CD4-positive, alpha-beta T cell treated with Interleukin-17A for 1 hour (primary cell): Measurements from ENCODE around the gene GRAP2.

Source experiments
- DNase-seq: peaks from one replicate; pipeline ENCODE4 v3.0.0-alpha.2; 2020

GRAP2 gene

GRCh38 chr22:40019100-40019499 is 118.2 kb downstream of the GRAP2 start:
- no peak for DNase-seq

GRCh38 chr22:40020956-40021355 is 120.1 kb downstream of the GRAP2 start:
- DNase-seq, result no peak

GRCh38 chr22:40021401-40022000 is 120.6 kb downstream of the GRAP2 start:
- DNase-seq, result no peak

GRCh38 chr22:40022536-40023240 is 121.8 kb downstream of the GRAP2 start:
- DNase-seq, result no peak
